Hematopoietic multipotent progenitor cell treated with erythropoietin and hydrocortisone succinate and interleukin-3 and kit ligand, for 4 days (in vitro differentiated cells): ENCODE data around the gene ANGPTL1.
A peak's percentile ranks its signal among the peaks of the same experiment; 100 is the strongest.

ENCODE experiments used
- DNase-seq: peaks from one replicate; pipeline ENCODE4 v3.0.0-alpha.2; 2015

ANGPTL1 gene

GRCh38 chr1:178870944-178871343 is at the start of gene ANGPTL1:
TSS of gene ANGPTL1 (minus strand) at chr1:178871077. CDS start at chr1:178865776, 5,301 bp downstream.
- no peak for DNase-seq

GRCh38 chr1:178919581-178919980 is 48.7 kb upstream of the ANGPTL1 start:
- DNase-seq: no peak

- no peak for DNase-seq
These were observed 48.1 kb upstream of the ANGPTL1 start for GRCh38 chr1:178918955-178919354.

GRCh38 chr1:178918308-178918707 is 47.4 kb upstream of the ANGPTL1 start:
- DNase-seq: no peak

GRCh38 chr1:178916448-178917174 is 45.7 kb upstream of the ANGPTL1 start:
- DNase-seq: no peak

- no peak for DNase-seq
These were observed 41.7 kb upstream of the ANGPTL1 start for GRCh38 chr1:178912597-178912996.

GRCh38 chr1:178910023-178910422 is 39.1 kb upstream of the ANGPTL1 start:
- DNase-seq: peak; percentile 18

- DNase-seq: no peak
These were observed 37.5 kb upstream of the ANGPTL1 start for GRCh38 chr1:178908358-178908757.

GRCh38 chr1:178901482-178902125 is 30.7 kb upstream of the ANGPTL1 start:
- no peak for DNase-seq

- DNase-seq: no peak
These were observed 28.5 kb upstream of the ANGPTL1 start for GRCh38 chr1:178899402-178899801.

- DNase-seq: peak; percentile 51
These were observed 27.5 kb upstream of the ANGPTL1 start for GRCh38 chr1:178898401-178898800.

GRCh38 chr1:178895928-178896327 is 25.1 kb upstream of the ANGPTL1 start:
- DNase-seq: no peak

GRCh38 chr1:178886551-178886950 is 15.7 kb upstream of the ANGPTL1 start:
- peak; percentile 10 for DNase-seq

GRCh38 chr1:178885869-178886268 is 15.0 kb upstream of the ANGPTL1 start:
- DNase-seq: no peak

GRCh38 chr1:178881950-178882349 is 11.1 kb upstream of the ANGPTL1 start:
- DNase-seq: no peak

GRCh38 chr1:178877896-178878295 is 7.0 kb upstream of the ANGPTL1 start:
- DNase-seq: peak; percentile 54

GRCh38 chr1:178875936-178876335 is 5.1 kb upstream of the ANGPTL1 start:
- peak; percentile 40 for DNase-seq

GRCh38 chr1:178874966-178875365 is 4.1 kb upstream of the ANGPTL1 start:
- no peak for DNase-seq

- no peak for DNase-seq
These were observed 859 bp upstream of the ANGPTL1 start for GRCh38 chr1:178871551-178872320.

GRCh38 chr1:178870221-178870620 is 656 bp downstream of the ANGPTL1 start:
- DNase-seq: no peak

GRCh38 chr1:178869119-178869697 is 1.7 kb downstream of the ANGPTL1 start:
- DNase-seq: no peak

- no peak for DNase-seq
These were observed 2.2 kb downstream of the ANGPTL1 start for GRCh38 chr1:178868706-178869105.

GRCh38 chr1:178867670-178868069 is 3.2 kb downstream of the ANGPTL1 start:
- DNase-seq: no peak
